Epidermal melanocyte (primary cell): ENCODE measurements around the gene KLHL17.
"Not testable (repeated sequence)": the region's sequence is repeated elsewhere in the genome, so short reads cannot be mapped to it uniquely, and the experiment has no call there.

ENCODE experiments used
- DNase-seq: peaks from one replicate; pipeline ENCODE4 v3.0.0; 2011; ENCODE audit warnings: low spot score; ENCODE audit not compliant: insufficient read length

Gene KLHL17

DNA sequence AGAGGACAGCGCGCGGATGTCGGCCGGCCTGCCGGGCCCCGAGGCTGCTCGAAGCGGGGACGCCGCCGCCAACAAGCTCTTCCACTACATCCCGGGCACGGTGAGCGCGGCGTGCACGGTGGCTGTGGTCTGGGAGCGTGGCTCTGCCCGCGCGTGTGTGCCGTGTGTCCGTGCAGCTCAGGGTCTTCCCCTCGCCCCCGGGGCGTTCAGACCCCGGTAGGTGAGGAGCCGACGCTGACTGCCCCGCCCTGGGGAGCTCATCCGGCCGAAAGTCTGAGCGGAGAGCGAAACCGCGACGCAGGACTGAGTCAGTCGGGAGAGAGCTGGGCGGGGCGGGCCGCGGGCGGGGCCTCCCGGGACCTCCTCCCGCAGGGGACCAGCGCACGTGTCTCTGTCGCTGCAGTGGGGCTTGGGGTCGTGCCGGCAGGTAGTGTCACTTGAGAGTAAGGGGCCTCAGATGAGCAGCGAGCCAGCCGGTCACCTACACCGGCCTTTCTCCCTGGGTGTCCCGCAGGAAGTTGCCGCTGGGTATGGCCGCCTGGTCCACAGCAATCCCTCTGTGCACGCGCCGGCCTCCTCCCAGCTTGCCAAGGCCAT is 6.4 kb downstream of the KLHL17 start:
- peak; percentile 86 for DNase-seq

DNA sequence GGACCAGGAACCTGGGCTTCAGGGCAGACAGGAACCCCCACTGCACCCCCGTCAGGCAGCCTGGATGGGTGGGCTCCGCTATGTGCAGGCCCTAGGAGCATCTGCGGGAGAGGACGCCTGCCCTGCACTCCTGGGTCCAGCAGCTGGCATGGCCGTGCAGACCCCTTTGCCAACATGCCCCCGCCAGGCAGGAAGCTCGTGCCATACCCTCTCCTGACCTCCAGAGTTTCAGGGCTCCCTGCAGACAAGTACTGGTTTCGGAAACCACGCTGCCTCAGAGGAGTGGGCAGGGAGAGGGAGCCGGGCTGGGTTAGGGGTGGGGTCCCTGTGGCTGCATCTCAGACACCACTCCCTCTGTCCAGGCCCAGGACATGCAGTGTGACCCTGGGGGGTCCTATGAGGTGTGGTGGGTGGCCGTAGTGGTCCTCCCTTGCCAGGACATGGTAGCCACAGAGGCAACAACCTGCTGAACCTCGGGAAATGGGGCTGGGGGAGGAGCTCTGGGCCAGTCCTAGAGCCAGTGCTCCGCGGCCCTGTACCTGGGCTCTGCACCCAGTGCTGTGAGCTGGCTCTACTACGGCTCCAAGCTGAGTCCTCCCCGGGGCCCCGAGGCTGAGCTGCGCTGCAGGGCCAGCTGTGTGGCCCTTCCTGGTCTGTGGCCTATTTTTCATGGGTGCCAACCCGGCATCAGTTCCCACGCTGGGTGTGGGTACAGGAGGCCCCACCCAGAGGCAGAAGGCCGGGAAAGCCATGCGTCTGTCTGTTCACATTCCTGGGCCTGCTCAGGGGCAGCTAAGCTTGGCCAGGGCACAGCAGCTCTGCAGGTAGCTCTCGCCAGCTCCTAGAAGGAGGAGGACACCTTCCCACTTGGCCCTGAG is 7.3 kb downstream of the KLHL17 start:
- no peak for DNase-seq

DNA sequence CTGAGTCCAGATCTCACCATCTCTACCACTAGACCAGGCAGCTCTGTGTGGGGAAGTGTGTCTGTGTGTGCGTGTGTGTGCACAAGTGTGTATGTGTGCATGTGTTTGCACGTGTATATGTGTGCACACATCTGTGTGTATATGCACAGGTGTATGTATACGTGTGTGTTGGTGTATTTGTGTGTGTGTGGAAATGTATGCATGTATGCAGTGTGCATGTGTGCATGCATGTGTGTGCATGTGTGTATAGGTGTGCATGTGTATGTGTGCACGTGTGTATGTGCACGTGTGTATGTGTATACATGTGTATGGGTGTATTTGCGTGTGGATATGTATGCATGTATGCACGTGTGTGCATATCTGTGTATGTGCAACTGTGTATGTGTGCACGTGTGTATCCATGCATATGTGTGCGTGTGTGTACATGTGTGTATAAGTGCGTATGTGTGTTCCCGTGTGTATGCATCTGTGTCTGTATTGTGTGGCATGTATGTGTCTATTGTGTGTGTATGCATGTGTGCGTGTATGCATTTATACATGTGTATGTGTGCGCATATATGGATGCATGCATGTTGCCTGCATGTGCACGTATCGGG is 9.0 kb downstream of the KLHL17 start:
- DNase-seq, result no peak

DNA sequence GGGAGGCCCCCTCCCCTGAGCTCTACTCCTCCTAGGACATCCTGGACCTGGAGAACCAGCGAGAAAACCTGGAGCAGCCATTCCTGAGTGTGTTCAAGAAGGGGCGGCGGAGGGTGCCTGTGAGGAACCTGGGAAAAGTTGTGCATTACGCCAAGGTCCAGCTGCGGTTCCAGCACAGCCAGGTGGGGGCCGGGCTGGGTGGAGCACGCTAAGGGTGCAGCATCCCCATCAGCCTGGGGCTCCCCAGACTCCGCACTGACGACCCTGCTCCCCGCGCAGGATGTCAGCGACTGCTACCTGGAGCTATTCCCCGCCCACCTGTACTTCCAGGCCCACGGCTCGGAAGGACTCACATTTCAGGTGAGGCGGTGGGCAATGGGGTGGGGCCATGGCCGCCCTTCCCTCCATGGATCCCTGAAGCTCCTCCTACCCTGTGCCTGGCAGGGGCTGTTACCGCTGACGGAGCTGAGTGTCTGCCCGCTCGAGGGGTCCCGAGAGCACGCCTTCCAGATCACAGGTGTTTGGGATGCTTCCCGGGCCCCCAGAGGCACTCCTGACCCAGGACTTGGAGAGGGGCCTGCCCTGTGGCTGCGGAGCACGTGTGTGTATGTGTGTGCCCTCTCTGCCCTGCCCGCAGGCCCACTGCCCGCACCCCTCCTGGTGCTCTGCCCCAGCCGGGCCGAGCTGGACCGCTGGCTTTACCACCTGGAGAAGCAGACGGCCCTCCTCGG is 10.0 kb downstream of the KLHL17 start:
- no peak for DNase-seq

DNA sequence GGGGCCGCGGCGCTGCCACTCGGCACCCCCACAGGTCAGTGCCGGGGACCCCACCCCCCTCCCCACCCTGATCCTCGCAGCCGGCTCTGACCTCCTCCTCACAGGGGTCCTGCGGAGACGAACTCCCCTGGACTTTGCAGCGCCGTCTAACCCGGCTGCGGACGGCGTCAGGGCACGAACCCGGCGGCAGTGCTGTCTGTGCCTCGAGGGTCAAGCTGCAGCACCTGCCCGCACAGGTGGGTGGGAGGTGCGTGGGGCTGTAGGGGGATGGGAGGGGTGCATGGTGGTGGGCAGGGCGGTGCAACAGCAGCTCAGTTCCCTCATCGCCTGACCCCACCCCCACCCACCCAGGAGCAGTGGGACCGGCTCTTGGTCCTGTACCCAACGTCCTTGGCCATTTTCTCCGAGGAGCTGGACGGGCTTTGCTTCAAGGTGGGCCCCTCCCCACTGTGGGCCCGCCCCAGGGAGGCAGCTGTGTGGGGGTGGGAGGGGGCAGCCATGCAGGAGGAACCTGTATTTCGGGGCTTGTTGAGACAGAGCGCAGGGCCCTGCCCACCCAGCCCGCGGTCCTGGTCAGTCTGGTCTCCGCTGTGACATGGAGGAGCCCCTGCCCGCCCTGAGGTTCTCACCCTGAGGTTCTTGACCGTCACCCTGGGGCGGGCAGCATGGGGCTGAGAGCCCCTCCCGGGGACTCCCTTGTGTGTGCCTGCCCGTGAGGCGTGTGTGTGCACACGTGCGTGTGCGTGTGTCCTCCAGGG is 10.8 kb downstream of the KLHL17 start:
- no peak for DNase-seq

DNA sequence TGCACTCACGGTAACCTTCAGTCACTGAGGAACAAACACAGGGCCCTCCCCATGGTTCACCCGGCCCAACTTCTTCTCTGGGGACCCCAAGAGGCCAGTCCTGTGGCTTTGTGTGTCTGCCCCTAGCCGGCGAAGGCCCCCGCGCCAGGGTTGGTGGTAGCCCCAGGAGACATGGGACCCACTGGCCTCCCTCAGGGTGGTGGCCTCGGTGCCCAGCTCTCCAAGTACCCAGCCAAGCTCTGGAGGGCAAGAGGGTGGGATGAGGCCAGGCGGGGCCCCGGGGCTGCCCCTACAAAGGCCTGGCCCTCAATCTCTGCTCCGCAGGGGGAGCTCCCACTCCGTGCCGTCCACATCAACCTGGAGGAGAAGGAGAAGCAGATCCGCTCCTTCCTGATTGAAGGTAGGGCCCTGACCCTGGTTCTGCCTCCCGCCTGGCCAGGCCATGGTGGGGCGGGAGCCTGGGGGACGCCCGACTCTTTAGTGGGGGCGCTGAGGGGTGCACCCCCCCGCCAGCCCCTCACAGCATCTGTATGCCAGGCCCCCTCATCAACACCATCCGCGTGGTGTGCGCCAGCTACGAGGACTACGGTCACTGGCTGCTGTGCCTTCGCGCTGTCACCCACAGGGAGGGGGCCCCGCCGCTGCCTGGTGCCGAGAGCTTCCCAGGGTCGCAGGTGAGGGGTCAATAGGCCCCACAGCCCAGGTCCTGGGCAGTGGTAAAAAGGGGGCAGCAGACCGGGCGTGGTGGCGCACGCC is 11.5 kb downstream of the KLHL17 start:
- DNase-seq, result no peak

DNA sequence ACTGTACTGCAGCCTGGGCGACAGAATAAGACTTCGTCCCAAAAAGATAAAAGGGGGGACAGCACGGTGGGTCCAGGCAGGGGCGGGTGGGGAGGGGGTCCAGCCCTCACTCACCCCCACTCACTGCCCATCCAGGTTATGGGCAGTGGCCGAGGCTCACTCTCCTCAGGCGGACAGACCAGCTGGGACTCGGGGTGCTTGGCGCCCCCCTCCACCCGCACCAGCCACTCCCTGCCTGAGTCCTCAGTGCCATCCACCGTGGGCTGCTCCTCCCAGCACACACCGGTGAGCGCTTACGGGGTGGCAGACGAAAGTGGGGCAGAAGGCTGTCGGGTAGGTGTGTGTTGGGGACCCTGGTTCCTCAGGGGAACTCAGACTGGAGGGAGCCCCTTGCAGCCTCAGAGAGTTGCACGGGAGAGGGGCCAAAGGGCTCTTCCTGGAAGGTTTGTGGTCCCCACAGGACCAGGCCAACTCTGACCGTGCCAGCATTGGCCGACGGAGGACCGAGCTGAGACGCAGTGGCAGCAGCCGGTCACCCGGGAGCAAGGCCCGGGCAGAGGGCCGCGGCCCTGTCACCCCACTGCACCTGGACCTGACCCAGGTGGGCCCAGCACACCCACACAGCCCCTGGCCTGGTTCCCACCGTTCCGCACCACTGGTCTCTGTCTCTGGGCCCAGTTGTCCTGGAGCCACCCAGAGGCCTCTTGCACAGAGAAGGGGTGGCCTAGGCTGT is 12.5 kb downstream of the KLHL17 start:
- no peak for DNase-seq

DNA sequence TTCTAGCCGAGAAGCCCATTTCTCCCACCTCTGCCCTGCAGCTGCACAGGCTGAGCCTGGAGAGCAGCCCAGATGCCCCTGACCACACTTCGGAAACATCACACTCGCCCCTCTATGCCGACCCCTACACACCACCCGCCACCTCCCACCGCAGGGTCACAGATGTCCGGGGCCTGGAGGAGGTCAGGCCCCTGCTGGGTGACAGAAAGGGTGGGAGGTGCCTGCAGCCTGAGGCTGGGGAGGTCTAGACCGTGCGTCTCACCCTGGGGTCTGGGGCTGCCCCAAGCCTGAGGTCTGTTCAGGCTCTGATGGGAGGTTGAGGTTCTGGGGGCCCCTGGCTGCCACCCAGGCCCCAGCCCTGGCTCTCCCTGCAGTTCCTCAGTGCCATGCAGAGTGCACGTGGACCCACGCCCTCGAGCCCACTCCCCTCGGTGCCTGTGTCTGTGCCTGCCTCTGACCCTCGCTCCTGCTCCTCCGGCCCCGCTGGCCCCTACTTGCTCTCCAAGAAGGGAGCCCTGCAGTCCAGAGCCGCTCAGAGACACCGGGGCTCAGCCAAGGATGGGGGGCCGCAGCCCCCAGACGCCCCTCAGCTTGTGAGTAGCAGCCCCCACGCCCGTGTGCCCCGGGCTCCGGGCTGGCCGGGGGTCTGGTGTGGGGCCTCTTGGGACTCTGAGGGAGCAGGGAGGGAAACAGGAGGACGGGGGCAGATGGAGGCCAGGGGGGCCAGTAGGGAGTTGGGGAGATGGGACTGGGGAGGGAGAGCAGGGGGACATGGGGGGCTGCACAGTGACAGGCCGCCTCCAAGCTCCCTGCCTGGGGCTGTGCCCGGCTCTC is 13.3 kb downstream of the KLHL17 start:
- DNase-seq, result no peak

DNA sequence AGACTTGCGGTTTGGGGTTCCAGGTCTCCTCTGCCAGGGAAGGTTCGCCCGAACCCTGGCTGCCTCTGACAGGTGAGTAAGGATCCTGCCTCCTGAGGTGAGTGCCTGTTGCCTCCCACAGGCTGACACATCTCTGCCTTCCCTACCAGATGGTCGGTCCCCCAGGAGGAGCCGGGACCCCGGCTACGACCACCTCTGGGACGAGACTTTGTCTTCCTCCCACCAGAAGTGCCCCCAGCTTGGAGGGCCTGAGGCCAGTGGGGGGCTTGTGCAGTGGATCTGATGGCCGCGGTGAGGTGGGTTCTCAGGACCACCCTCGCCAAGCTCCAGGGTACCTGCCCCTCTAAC is 13.9 kb downstream of the KLHL17 start:
- DNase-seq, result no peak

DNA sequence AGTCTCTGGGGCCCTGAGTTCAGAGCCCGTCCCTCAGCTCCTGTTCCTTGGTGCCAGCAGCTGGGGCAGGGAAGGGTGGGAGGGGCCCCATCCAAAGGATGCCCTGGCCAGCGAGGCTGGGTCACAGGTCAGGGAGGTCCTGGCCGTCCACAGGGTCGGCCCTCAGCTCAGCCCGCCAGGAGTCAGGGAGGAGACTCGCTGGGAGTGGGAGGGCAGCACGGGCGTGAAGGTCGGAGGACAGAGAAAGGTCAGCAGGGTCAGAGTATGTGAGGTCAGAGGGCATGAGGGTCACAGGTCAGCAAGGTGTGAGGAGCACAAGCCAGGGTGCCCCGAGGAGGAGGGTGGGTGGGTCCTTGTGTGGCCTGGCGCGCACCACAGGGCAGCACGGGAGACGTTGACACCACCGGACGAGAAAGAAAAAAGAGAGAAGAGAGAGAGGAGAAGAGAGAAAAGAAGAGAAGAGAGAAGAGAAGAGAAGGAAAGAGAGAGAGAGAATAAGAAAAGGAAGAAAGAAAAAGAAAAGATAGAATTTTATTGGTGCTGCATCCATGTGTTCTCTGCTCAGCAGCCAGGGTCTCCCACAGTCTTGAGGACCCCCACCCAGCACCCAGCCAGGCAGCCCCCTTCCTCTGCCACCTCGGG is 14.4 kb downstream of the KLHL17 start:
- no peak for DNase-seq

DNA sequence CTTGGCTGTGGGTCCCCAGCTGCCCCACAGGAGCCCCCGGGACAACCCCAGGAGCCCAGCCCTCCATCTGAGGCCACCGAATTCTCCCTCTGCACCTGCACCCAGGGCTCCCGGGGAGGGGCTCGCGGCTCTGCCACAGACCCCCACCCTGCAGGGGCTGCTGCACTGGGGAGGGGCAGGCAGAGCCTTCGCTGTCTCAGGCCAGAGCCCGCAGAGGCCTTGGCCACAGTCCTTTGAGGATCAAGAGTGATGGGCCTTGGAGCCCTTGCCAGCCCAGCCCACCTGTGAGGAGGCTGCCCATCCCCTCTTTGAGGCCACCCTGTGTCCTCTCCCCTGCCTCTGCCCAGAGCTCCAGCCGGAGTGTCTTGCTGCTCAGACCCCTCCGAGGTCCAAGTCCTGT is 15.0 kb downstream of the KLHL17 start:
- DNase-seq, result no peak

DNA sequence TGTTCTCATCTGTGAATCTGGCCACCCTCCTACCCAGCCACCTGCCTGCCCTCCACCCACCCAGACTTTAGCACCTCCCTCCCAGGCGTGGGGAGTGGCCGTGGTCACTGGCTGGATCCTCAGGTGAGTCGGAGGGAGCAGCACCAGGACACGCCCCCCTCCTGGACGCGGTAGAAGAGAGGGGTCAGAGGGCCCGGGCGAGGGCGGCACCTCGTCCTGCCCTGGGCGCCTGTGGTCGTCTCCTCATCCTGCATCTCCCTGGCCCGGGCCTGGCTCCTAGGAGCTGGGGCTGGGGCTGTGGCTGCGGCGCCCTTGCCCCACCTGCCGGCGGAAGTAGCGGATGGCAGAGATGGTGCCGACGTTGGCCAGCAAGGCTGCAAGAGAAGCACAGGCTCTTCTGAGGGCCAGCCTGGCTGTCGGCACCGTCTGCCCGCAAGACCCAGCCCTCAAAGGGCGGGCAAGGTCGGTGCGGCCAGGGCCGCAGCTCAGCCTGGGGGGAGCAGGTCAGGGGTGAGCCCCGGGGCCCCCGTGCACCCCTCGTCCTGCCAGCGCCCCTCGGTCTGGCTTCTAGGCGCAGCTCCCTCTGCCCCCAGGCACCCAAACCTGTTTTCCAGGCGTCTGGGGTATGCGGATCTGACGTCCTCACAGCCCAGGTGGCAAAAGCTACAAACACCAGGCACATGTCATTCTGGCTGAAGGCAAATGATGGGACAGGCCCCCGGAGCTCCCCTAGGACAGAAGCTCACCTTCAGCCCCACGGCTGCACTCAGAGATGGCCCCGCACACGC is 15.7 kb downstream of the KLHL17 start:
- DNase-seq, result peak; percentile 95

DNA sequence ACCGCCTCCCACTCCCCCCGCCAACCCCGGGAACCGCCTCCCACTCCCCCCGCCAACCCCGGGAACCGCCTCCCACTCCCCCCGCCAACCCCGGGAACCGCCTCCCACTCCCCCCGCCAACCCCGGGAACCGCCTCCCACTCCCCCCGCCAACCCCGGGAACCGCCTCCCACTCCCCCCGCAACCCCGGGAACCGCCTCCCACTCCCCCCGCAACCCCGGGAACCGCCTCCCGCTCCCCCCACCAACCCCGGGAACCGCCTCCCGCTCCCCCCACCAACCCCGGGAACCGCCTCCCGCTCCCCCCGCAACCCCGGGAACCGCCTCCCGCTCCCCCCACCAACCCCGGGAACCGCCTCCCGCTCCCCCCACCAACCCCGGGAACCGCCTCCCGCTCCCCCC is 16.4 kb downstream of the KLHL17 start:
- DNase-seq, result not testable (repeated sequence)

DNA sequence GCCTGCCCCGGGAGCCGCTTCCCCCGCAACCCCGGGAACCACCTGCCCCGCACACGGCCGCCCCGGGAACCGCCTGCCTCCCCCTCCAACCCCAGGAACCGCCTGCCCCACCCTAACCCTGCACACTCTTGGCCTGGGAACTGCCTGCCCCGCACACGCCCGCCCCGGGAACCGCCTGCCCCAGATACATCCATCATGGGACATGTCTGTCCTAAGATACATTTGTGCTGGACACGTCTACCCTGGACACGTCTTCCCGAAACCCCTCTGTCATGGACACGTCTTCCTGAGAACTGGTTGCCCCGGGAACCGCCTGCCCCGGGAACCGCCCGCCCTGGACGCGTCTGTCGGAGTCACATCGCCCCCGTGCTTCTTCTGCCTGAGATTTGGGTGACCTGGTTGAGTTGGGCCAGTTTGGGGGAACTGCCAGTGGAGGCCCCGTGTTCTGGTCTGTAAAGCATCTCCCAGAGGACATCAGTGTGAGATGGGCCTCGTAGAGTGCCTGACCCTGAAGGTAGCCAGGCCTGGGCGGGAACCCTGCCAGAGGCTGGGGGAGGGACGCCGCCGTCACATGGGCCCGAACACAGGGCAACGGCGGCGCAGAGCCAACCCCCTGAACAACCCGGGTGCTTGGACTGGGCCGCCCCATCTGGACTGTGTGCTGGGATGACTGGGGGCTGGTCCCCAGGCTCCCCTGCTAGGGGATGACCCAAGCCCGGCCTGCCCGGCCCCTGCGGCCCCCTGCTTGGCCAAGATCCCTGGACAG is 17.9 kb downstream of the KLHL17 start:
- no peak for DNase-seq

DNA sequence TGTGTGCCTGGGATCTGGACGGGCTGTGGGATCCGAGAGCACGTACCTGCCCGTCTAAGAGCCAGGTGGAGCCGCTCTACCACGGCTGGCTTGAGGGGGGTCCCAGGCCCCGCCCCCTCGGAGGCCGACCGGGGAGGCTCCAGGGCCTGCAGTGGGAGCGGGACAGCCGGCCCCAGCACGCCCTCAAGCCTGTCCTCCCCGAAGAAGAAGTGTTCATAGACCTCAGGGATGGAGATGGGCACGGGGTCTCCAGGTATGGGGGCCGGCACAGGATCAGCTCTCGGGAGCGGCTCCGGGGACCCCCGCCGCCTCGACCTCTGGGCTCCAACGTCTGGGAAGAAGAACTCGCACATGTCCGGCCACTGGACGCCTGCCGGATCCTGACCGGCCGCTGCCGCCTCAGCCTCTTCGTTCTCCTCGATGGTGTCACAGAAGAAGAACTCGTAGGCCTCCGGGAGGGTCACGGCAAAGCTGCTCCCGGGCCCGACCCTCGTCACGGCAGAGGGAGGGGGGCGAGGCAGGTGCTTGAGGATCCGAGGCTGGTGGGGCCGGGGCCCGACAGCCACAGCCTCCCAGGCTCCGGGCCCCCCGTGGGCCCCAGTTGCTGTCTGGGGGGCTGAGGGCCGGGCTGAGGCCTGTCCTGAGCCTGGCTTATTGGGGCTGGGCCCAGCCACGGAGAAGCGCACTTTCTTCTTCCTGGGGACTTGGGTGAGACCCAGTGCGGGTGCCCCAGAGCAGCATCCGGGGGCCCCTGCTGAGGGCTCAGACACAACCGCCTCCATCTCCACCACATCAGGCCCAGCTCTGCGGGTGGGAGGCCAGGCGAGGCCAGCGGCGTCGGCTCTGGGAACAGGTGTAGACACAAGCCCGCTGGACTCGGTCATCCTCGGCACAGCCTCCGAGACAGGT is 18.7 kb downstream of the KLHL17 start:
- no peak for DNase-seq

DNA sequence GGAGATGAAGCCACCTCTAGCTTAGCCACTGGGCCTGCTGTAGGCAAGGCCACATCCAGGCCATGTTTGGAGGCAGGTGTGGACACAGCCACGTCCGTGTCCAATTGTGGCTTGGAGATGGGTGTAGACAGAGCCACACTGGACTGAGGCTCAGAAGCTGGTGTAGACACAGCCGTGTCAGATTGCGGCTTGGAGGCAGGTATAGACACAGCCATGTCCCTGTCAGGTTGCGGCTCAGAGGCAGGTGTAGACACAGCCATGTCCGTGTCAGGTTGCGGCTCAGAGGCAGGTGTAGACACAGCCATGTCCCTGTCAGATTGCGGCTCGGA is 19.3 kb downstream of the KLHL17 start:
- no peak for DNase-seq
